ENCODE results near the gene GTF2IRD1.
"Not testable (repeated sequence)": the region's sequence is repeated elsewhere in the genome, so short reads cannot be mapped to it uniquely, and the experiment has no call there.

Gene GTF2IRD1

DNA sequence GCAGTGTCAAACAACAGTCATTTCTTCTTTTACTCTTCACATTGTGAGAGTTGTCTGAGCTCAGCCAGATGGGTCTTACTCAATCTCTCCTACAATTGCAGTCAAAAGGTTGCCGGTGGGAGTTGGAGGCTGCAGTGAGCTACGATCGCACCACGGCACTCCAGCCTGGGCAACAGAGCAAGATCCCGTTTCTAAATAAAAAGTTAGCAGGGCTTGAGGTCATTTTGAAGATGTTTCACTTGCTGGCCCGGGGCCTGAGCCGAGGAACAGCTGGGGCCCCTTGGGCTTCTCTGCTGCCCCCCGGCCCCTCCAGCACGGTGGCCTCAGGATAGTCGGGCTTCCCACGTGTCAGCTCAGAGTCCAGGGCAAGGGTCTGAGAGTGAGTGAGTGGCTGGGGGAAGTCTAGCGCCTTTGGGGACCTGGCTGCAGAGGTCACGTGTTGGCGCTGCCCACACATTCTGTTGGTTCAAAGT lies 40.4 kb downstream of the GTF2IRD1 start:
- FAIRE-seq: no peak

- no peak for FAIRE-seq
These were observed 41.7 kb downstream of the GTF2IRD1 start for GRCh38 chr7:74495112-74496086.

GRCh38 chr7:74496272-74496671 lies 42.6 kb downstream of the GTF2IRD1 start:
- no peak for FAIRE-seq

DNA sequence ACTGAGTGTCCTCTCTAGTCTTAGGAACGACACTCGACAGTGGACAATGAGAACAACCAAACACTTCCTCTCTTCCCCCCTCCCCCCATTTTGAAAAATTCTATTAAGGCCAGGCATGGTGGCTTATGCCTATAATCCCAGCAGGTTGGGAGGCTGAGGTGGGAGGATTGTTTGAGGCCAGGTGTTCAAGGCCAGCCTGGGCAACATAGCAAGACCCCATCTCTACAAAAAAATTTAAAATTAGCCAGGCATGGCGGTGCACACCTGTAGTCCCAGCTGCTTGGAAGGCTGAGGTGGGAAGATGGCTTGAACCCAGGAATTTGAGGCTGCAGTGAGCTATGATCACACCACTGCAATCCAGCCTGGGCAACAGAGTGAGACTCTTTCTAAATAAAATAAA lies 43.1 kb downstream of the GTF2IRD1 start:
- not testable (repeated sequence) for FAIRE-seq

- no peak for FAIRE-seq
These were observed 44.6 kb downstream of the GTF2IRD1 start for GRCh38 chr7:74498354-74498753.

DNA sequence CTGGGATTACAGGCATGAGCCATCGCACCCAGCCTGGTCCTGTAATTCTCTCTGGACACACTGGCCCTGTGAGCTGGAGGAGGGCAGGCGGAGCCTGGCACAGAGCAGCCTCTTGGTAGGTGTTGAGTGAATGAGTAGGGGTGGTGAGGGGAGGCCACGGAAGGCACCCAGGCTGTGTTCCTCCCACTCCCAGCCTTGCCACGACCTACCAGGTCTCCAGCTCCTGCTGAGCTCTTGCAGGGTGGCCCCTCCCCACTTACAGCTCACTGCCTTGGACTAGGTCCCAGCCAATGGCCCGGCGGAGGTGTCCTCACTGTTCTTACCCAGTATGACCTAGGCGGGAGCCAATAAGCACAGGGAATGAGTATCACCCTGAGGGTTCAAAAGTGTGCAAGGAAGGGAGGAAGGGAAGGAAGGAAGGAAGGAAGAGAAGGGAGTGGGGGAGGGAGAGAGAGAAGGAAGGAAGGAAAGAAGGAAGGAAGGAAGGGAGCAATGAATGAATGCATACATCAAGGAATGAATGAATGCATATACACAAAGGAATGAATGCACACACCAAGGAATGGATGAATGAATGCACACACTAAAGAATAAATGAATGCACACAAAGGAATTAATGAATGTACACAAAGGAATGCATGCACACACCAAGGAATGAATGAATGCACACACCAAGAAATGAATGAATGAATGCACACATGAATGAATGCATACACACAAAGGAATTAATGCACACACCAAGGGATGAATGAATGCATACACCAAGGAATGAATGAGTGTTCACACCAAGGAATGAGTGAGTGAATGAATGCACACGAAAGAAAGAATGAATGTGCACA lies 45.5 kb downstream of the GTF2IRD1 start:
- FAIRE-seq: no peak

GRCh38 chr7:74499835-74500388 lies 46.2 kb downstream of the GTF2IRD1 start:
- FAIRE-seq: no peak

- FAIRE-seq: no peak
These were observed 47.6 kb downstream of the GTF2IRD1 start for GRCh38 chr7:74501298-74501697.

DNA sequence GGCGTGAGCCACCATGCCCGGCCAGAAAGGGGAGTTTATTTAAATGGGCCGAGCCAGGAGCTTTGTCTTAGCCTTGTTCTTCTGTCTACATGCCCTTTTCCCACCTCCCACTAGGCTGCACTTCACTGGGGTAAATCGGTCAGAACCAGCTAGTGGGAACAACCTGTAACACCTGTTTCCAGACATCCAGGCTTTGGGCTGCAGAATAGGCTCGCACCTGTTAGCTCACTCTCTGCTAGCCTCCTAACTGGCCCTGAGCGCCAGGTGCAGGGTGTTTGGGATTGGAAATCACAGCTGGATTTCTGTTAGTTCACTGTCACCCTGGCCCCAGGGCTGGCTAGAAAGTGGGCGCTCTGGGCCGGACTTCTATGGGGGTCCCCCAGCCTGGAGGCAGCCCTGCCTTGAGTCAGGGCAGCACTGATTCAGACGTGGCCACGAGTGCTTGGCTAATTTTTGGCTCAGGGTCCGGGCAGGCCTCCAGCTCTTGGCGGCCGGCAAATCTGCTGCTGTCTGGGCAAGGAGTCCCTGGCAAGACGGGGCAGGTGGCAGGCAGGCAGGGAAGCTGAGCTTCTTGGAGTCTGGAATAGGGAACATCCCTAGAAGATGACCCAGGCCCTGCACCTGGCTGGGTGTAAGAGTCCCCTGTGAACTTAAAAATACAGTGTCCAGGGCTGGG lies 48.6 kb downstream of the GTF2IRD1 start:
- no peak for FAIRE-seq

GRCh38 chr7:74503061-74503460 lies 49.4 kb downstream of the GTF2IRD1 start:
- no peak for FAIRE-seq

GRCh38 chr7:74503943-74504342 lies 50.2 kb downstream of the GTF2IRD1 start:
- FAIRE-seq: no peak

DNA sequence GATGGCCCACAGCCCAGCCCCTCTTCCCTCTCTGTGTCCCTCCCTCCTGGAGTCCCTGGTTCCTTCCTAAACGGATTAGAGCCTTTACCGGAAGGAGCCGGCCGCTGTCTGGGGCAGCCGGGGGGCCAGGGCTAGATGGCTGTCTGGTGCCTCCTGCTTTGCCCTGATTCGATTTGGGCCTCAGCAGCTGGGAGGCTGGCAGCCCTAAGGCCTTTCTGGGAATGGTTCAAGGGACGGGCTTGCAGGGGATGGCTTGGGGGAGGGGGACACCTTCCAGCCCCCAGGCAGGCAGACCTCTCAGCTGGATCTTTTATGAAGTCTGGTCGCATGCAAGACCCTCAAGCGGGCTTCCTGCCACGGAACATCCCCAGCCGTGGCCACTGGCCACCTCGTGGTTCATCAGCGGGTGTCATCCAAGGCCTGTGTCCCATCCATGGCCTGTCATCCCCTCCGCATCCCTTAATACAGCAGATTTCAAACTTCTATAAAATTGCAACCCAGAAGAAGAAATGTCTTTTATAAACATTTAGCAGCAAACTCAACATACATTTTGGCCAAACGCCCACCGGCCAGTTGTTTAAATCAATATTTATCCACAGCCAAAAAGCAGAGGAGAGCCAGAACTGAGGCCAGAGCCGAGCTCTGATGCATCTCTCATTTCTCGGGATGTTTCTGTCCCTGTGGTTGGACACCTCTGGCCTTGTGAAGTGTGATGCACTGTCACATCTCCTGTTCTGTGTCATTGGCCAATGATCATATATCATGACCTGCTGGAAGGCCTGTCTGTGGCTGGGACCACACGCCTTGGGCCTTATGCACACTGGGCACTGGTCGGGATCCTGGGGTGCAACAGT lies 52.0 kb downstream of the GTF2IRD1 start:
- FAIRE-seq: no peak

- no peak for FAIRE-seq
These were observed 52.6 kb downstream of the GTF2IRD1 start for GRCh38 chr7:74506325-74506724.

DNA sequence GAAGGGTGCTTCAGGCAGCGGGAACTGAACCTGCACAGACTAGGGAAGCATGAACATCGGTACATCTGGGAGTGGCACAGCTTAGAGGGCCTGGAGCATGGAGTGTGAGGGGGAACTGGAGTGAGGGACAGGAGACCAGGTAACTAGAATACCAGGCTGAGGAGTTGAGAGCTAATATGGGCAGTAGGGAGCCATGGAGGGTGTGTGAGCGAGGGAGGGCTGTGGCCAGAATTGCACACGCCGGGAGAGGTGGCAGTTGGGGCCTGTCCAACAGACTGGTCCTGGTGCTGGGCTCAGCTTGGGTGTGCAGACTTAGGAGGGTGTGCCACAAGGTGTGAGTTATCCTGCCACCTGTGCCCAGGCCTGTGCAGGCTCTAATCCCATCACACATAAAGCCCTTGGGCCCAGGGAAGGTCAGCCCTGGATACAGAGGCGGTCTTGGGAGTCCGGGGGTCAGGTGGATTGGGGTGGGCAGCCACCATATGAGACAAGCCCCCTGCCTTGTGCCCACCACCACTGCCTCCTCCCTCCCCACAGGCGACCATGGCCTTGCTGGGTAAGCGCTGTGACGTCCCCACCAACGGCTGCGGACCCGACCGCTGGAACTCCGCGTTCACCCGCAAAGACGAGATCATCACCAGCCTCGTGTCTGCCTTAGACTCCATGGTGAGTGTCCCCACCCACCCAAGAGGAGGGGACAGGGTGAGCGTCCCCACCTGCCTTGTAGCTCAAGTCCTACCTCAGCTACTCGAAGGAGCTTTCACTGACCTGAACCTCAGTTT lies 54.0 kb downstream of the GTF2IRD1 start:
- FAIRE-seq: no peak

GRCh38 chr7:74509453-74509852 lies 55.7 kb downstream of the GTF2IRD1 start:
- not testable (repeated sequence) for FAIRE-seq

DNA sequence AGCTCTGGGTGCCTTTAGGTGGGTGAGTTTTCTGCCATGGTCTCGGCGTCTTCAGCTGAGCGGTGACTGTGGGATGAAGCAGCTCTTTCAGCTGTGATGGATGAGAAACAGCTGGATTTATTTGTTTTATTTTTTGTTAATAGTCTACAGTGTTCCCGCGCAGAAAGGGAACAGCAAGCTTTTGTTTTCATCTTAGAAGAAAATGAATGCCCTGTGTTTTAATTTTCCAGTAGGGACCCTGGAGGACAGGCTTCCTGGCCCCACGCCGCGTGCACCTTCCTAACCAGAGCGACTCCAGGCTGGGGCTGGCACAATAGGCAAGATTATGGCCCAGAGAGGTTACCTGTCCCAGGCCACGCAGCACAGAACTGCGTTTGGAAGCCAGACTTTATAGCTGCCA lies 57.6 kb downstream of the GTF2IRD1 start:
- FAIRE-seq: no peak

GRCh38 chr7:74512762-74513161 lies 59.1 kb downstream of the GTF2IRD1 start:
- FAIRE-seq: no peak

GRCh38 chr7:74514131-74514591 lies 60.5 kb downstream of the GTF2IRD1 start:
- FAIRE-seq: no peak

DNA sequence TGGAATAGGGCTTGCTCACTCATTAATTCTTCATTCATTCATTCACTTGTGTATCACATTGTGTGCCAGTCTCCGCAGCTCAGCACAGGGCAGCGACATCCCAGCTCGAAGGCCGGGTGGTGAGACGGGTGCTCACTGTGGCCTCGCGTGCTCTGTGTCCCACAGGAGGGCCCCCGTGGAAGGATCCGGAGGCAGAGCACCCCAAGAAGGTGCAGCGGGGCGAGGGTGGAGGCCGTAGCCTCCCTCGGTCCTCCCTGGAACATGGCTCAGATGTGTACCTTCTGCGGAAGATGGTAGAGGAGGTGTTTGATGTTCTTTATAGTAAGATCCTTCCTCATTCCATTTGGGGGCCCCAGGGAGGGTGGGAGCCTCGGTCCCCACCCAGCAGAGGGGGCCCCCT lies 61.6 kb downstream of the GTF2IRD1 start:
- FAIRE-seq: no peak

DNA sequence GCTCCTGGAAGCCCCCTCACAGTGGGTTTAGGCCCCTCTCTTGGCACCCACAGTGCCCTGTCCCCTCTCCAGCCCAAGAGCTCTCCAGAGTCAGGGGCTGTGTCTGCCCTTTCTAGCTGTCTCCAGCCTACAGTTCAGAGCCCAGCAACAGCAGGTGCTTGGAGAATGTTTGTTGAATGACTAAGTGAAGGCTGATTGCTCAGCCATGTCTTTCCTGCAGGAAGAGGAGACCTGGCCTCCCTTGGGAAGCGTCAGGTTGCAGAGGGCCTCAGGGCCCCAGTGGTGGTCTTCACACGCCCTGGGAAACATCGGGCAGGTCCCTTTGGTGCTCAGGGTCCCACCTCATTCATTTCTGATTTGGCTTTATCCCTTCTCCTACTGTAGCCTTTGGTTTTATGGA lies 62.5 kb downstream of the GTF2IRD1 start:
- no peak for FAIRE-seq

DNA sequence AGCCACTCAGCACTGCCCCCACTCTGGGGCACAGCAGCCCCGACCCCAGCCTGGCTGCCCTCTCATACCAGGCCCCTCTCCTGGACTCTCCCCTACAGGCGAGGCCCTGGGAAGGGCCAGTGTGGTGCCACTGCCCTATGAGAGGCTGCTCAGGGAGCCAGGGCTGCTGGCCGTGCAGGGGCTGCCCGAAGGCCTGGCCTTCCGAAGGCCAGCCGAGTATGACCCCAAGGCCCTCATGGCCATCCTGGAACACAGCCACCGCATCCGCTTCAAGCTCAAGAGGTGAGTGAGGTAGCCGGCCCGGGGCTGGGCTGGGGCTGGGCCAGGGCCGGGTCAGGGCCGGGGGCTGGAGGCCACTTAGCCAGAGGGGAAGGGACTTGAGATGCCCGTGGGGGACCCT lies 64.3 kb downstream of the GTF2IRD1 start:
- no peak for FAIRE-seq

All from G401.6 (cell line).